NCI-H446 (cell line): ENCODE results near the gene ELOVL2.
A peak's percentile ranks its signal among the peaks of the same experiment; 100 is the strongest.

Experiments
- DNase-seq, 2 experiments: peaks; one replicate each; lab custom pipeline; 2025; lab: John Stamatoyannopoulos, UW

The ELOVL2 gene

GRCh38 chr6:10981409-10981808, 62.7 kb downstream of the ELOVL2 start:
- no peak for DNase-seq

DNA sequence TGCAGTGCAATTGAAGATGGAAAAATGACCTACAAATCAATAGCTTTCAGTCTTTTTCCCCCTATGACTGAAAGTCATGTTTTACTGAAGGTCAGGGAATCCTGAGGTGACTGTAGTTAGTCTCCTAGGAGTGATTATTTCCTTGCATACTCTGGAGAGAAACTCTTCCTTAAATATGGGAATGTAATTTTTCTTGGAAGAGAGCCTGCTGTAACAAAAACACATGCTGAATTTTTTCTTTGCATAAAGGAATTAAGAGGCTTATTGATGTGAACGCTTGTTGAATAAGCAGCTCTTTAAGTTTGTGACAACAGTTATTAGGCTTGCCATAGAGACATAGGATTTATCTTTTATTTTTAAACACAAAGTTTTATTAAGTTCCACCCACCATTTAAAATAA, 64.5 kb downstream of the ELOVL2 start:
- no peak for DNase-seq

DNA sequence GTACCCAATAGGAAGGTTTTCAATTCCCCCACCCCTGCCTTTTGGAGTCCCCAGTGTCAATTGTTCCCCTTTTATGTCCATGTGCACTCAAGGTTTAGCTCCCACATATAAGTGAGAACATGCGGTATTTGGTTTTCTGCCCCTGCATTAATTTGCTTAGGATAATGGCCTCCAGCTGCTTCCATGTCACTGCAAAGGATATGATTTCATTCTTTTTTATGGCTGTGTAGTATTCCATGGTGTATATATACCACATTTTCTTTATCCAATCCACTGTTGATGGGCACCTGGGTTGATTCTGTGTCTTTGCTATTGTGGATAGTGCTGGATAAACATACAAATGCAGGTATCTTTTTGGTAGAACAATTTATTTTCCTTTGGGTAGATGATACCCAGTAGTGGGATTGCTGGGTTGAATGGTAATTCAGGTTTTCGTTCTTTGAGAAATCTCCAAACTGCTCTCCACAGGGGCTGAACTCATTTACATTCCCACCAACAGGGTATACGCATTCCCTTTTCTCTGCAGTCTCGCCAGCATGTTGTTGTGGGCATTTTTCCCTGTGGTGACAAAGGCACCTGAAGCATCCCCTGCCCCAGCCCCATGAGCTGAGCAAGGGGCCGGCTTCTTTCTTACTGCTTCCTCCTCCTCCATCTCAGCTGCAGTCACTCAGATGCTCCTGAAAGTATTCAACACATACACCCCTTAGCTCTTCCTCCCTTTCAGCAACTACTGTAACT, 66.7 kb downstream of the ELOVL2 start:
- no peak for DNase-seq

DNA sequence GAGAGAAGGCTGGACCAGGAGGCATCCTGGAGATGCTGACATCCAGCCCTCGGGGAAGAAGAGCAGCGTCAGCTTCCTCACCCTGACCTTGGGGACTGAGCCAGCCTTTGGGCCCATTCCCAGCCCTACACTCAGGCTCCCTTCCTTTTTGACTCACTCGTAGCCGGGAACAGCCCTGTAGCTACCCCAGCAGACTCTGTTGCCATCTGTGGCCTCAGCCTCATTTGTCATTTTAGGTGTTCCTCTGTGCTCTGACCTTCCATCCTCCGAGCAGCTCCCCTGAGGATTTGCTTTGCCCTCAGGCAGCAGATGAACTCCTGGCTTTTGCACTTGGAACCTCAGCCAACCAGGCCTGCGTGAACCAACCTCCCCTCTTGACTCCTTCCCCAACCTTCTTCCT, 67.5 kb downstream of the ELOVL2 start:
- DNase-seq = no peak

GRCh38 chr6:10972196-10972595, 71.9 kb downstream of the ELOVL2 start:
- DNase-seq = no peak

GRCh38 chr6:10970731-10971130, 73.4 kb downstream of the ELOVL2 start:
- DNase-seq = no peak

DNA sequence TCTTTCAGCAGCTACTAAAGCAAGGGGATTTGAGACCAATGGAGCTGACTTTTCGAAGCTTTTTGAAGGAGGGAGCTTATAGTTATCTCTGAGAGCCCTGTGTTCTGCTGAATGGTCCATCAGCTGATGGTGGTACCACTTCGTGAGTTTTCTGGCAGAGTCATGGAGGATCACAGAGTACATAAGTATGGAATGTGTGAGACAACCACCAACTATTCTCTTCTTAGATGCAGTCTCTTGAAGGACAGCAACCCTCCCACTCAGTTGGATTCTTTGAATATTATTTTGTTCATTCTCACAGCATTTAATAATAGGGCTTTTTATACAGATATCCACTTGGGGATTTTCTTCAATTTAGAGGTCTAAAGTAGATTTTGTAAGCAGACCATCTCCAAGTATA, 75.3 kb downstream of the ELOVL2 start:
- DNase-seq = no peak

DNA sequence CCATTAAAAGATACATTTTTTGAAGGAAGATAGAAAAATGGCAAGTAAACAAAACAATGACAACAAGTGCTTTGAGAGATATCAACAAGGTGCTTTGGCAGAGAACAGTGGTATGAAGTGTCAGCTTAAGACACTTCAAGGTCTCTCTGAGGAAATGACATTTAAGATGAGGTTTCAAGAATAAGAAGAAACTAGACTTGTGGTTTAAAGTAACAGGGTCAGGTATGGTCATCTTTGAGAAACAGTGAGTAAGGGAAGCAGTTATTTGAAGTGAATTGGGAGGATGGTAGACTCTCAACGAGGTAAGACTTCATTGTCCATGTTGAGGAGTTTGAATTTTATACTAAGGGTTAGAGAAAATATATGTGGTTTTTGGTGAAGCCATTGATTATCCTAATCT, 79.4 kb downstream of the ELOVL2 start:
- DNase-seq = no peak

DNA sequence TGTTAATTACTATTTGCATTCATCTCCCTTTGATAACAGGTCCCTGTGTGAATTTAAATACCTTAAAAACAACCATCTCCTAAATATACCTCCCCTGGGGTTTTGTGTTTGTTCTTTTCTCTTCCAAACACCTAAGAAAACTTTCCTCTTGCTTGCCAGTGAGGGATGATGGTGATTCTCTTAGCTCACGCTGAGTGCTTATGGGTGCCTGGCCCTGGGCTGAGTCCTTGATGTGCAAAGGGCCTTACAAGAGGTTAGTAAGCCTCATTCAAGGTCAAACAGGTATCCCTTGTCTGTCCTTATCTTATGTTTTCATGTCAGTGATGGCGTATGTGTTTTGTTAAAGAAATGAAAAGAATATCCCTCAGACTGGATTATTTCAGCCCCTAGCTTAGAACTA, 81.0 kb downstream of the ELOVL2 start:
- DNase-seq = no peak

- DNase-seq = no peak
Observed at GRCh38 chr6:10962673-10963072, 81.4 kb downstream of the ELOVL2 start.

GRCh38 chr6:10961837-10962236, 82.3 kb downstream of the ELOVL2 start:
- DNase-seq = no peak

GRCh38 chr6:10960171-10960570, 83.9 kb downstream of the ELOVL2 start:
- no peak for DNase-seq

DNA sequence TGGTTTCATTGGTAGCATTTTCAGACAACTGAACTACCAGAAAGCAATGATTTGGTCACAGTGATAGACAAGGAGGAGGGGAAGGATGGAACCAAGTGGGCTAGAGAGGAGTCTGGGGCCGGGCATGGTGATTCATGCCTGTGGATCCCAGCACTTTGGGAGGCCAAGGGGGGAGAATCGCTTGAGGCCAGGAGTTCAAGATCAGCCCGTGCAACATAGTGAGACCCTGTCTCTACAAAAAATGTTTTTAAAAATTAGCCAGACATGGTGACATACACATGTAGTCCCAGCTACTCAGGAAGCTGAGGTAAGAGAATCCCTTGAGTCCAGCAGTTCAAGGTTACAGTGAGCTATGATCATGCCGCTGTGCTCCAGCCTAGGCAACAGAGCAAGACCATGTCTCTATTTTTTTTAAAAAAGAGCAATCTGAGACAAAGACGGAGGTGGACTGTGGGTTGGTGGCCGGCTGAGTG, 86.7 kb downstream of the ELOVL2 start:
- DNase-seq = no peak

- no peak for DNase-seq
Observed at GRCh38 chr6:10956776-10957175, 87.3 kb downstream of the ELOVL2 start.

GRCh38 chr6:10954590-10955010, 89.5 kb downstream of the ELOVL2 start:
- DNase-seq = peak; percentile 46 to 88

- DNase-seq = peak in 1 of 2 experiments; percentile 41
Observed at GRCh38 chr6:10951675-10952282, 92.3 kb downstream of the ELOVL2 start.

DNA sequence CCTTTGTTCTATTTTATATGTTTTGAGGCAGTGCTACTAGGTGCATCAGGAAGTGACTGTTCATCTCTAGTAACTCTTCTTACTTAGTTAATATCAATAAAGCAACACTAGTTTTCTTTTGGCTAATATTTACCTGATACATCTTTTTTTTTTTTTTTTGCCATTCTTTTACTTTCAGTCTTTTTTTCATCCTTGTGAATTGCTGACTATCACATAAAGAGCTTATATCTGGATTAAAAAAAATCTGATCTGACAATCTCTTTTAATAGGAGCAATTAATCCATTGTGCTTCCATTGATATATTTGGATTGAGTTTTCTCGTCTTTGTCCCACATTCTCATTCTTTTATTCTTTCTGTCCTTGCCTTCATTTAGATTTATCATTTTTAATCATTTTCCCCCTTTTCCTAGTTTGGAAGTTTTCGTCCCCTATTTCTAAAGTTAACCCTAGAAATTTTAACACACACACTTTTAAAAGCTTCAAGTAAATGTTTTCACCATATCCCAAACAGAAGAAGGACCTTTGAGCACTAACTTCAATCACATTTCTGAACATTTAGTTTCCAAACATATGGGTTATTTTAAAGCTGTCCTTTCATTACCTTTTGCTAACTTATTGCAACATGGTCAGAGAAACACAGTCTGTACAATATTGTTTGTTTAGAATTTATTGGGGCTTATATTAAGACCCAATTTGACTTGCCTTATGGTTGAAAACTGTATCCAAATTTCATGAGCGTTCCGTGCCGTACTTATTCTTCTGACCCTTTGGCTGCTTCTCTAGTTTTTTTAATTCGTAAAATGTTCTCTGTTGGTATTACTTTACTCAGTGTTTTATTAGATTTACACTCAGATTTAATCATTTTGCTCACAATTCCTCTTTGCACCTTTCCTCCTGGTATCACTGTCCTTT, 94.3 kb downstream of the ELOVL2 start:
- DNase-seq = no peak

DNA sequence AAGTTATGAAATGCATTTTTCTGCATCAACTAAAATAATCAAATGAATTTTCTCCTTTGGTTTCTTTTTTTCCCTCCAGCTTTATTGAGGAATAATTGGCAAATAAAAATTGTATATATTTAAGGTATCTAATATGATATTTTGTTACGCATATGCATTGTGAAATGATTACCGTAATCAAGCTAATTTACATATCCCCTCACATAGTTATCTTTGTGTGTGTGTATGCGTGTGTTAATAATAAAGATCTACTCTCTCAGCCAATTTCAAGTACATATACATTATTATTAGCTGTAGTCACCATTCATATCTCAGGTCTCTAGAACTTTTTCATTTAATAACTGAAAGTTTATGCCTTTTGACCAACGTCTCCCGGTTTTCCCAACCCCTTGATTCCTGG, 96.1 kb downstream of the ELOVL2 start:
- DNase-seq = no peak

GRCh38 chr6:10945845-10946244, 98.3 kb downstream of the ELOVL2 start:
- DNase-seq = no peak

GRCh38 chr6:10939840-10940239, 104.3 kb downstream of the ELOVL2 start:
- DNase-seq = no peak

DNA sequence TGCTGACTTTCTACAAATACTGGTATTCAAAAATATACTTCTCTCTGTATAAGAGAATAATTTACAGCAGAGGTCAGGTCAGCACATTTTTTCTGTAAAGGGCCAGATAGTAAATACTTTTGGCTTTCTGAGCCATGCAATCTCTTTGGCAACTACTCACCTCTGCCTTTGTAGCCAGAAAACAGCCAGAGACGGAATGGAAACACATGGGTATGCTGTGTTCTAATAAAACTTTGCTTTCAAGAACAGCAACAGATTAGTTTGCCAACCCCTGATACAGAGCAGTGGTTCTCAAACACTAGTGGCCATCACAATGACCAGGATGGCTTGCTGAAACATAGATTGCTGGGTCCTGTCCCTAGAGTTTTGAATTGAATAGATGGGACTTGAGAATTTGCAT, 111.0 kb downstream of the ELOVL2 start:
- DNase-seq = no peak
